Thoracic aorta (tissue), 2 donors: ENCODE results near the gene ITLN2. TPM values are rescaled to one million over a fixed set of nuclear protein-coding genes. Genes with fewer than 3 reads are reported as not detected.

Experiments used
- ATAC-seq: fragments of 150-250 bp; one replicate; pipeline ENCODE4 v1.8.0; 2017; ENCODE audit warnings: low read depth; ENCODE audit not compliant: insufficient number of reproducible peaks, low FRiP score
- DNase-seq: peaks from one replicate; pipeline ENCODE4 v3.0.0-alpha.2; 2020; ENCODE audit warnings: low spot score
- H3K27ac ChIP-seq, 2 donors: fragments of 200-600 bp; sonication (generic); 1 replicate in 1 of 2; 2 replicates in 1 of 2; pipeline ENCODE4 v1.5.1; 2016; ENCODE audit warnings: mild to moderate bottlenecking in 2 of 2, moderate library complexity in 2 of 2
- H3K27me3 ChIP-seq: fragments of 200-600 bp; sonication (generic); replicated peaks from 2 replicates; pipeline ENCODE4 v1.6.0; 2016; ENCODE audit warnings: mild to moderate bottlenecking; ENCODE audit not compliant: insufficient read depth
- H3K36me3 ChIP-seq: fragments of 200-600 bp; sonication (generic); one replicate; pipeline ENCODE4 v1.5.1; 2016
- H3K4me1 ChIP-seq, 2 donors: fragments of 200-600 bp; sonication (generic); 1 replicate in 1 of 2; 2 replicates in 1 of 2; pipeline versions ENCODE4 v1.5.1 to v1.6.0; 2016; ENCODE audit warnings: low read depth in 2 of 2, mild to moderate bottlenecking in 1 of 2; ENCODE audit not compliant: control insufficient read depth in 1 of 2
- H3K4me3 ChIP-seq: fragments of 200-600 bp; sonication (generic); 2 replicates; pipeline ENCODE4 v1.5.1; 2016; ENCODE audit warnings: mild to moderate bottlenecking
- H3K9me3 ChIP-seq: fragments of 200-600 bp; sonication (generic); 2 replicates; pipeline ENCODE4 v1.5.1; 2016
- total RNA-seq, 2 donors: library from RNA; depleted of rRNA; stranded (reverse); fragments of >200 nt; gene quantifications; one replicate each; pipeline versions ENCODE4 v1.1.0 to v1.2.3, GENCODE V29; 2016
- TF ChIP-seq, protein P1 (sequence below): fragments of 200-600 bp; sonication (generic); IDR thresholded peaks from one replicate; pipeline ENCODE4 v1.5.1; 2019; ENCODE audit warnings: antibody characterized with exemption

The ITLN2 gene
- total RNA-seq, 2 donors from 2014 or later = 3.0 TPM; not detected in 1

DNA sequence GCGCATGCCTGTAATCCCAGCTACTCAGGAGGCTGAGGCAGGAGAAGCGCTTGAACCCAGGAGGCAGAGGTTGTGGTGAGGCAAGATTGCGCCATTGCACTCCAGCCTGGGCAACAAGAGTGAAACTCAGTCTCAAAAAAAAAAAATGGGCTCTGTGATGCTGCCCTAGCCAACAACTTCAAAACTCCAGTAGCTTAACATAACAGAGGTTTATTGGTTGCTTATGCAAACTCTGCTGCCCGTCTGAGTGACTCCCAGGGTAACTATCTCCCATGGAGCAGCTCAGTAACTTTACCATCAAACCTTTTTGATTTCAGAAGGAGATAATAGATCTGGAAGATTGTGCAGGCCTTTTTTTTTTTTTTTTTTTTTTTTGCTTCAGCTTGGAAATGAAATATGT lies 18.9 kb upstream of the ITLN2 start:
- no peaks in the 10 kb centered on the region for H3K36me3 ChIP-seq
- DNase-seq = no peak
- ATAC-seq = no peak
- H3K27ac ChIP-seq = no peak overlapping the region
- H3K4me3 ChIP-seq = no peak overlapping the region
- no peaks in the 10 kb centered on the region for H3K27me3 ChIP-seq
- no peaks in the 10 kb centered on the region for H3K9me3 ChIP-seq
- no peaks in the 10 kb centered on the region for H3K4me1 ChIP-seq
- TF ChIP-seq, protein P1, sequence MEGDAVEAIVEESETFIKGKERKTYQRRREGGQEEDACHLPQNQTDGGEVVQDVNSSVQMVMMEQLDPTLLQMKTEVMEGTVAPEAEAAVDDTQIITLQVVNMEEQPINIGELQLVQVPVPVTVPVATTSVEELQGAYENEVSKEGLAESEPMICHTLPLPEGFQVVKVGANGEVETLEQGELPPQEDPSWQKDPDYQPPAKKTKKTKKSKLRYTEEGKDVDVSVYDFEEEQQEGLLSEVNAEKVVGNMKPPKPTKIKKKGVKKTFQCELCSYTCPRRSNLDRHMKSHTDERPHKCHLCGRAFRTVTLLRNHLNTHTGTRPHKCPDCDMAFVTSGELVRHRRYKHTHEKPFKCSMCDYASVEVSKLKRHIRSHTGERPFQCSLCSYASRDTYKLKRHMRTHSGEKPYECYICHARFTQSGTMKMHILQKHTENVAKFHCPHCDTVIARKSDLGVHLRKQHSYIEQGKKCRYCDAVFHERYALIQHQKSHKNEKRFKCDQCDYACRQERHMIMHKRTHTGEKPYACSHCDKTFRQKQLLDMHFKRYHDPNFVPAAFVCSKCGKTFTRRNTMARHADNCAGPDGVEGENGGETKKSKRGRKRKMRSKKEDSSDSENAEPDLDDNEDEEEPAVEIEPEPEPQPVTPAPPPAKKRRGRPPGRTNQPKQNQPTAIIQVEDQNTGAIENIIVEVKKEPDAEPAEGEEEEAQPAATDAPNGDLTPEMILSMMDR = no peak

DNA sequence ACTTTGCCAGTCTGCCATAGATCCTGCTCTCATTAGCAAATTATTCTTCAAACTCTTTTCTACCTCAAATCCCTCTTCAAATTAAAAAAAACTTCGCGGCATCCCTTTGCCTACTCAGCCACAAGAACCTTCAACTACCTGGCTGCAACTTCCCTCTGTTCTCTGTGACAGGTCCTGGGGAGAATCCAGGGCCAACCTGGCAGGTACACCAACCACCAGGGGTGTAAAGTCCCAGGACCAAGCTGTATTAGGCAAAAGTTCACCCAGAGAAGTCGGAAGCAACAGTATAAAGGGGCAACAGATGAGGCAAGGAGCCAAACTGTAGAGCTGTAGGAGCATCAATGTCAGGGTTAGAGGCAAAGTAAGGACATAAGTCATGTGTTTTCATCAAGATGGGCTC lies 18.3 kb upstream of the ITLN2 start:
- Histone ChIP-seq H3K4me1 (no peaks in the 10 kb centered on the region), H3K36me3 (no peaks in the 10 kb centered on the region), H3K9me3 (no peaks in the 10 kb centered on the region), H3K27ac (no peak overlapping the region), H3K27me3 (no peaks in the 10 kb centered on the region), H3K4me3 (no peak overlapping the region)
- TF ChIP-seq, protein P1 = no peak
- ATAC-seq = no peak
- DNase-seq = no peak

GRCh38 chr1:160971618-160972056 lies 17.0 kb upstream of the ITLN2 start:
- no peaks in the 10 kb centered on the region for H3K9me3 ChIP-seq
- H3K27ac ChIP-seq = no peak overlapping the region
- ATAC-seq (no peak), DNase-seq (no peak)
- H3K4me1 ChIP-seq = no peaks in the 10 kb centered on the region
- H3K36me3 ChIP-seq = no peaks in the 10 kb centered on the region
- no peak overlapping the region for H3K4me3 ChIP-seq
- TF ChIP-seq, protein P1 = no peak
- no peaks in the 10 kb centered on the region for H3K27me3 ChIP-seq

- H3K9me3 ChIP-seq = no peaks in the 10 kb centered on the region
- ATAC-seq = no peak
Measured at GRCh38 chr1:160963521-160963920, 8.9 kb upstream of the ITLN2 start.

GRCh38 chr1:160961419-160961818 lies 6.8 kb upstream of the ITLN2 start:
- no peak for ATAC-seq
- no peak for DNase-seq
- Histone ChIP-seq H3K9me3 (no peaks in the 10 kb centered on the region), H3K4me3 (no peak overlapping the region), H3K27ac (no peak overlapping the region), H3K27me3 (no peaks in the 10 kb centered on the region), H3K36me3 (no peaks in the 10 kb centered on the region), H3K4me1 (no peaks in the 10 kb centered on the region)
- TF ChIP-seq, protein P1 = no peak

More at GRCh38 chr1:160963521-160963920, 8.9 kb upstream of the ITLN2 start:
- Histone ChIP-seq H3K4me3 (no peak overlapping the region), H3K27ac (no peak overlapping the region), H3K27me3 (no peaks in the 10 kb centered on the region), H3K4me1 (no peaks in the 10 kb centered on the region), H3K36me3 (no peaks in the 10 kb centered on the region)
- DNase-seq = no peak
- TF ChIP-seq, protein P1 = no peak
